OCI-LY1 (cell line): ENCODE measurements around the gene OLAH.

Experiments used
- H2AFZ ChIP-seq: fragments of 200-600 bp; sonication (generic), shearing (Covaris generic); 2 replicates; pipeline ENCODE4 v1.6.0; 2014; ENCODE audit warnings: antibody characterized with exemption, mild to moderate bottlenecking, low read length
- H3F3A ChIP-seq: fragments of 200-600 bp; sonication (generic), shearing (Covaris generic); 2 replicates; pipeline ENCODE4 v1.6.0; 2014; ENCODE audit warnings: mild to moderate bottlenecking, antibody characterized with exemption, low read length, moderate library complexity; ENCODE audit not compliant: insufficient read depth
- H3K27ac ChIP-seq: fragments of 200-600 bp; sonication (generic); 2 replicates; pipeline ENCODE4 v1.5.1; 2014; ENCODE audit warnings: low read length, mixed run types, mild to moderate bottlenecking, low read depth; ENCODE audit not compliant: poor library complexity, severe bottlenecking
- H3K27me3 ChIP-seq: fragments of 200-600 bp; sonication (generic); 2 replicates; pipeline ENCODE4 v1.6.0; 2014; ENCODE audit warnings: antibody characterized with exemption, mild to moderate bottlenecking, low read length, moderate library complexity; ENCODE audit not compliant: insufficient read depth
- H3K36me3 ChIP-seq: fragments of 200-600 bp; sonication (generic); 2 replicates; pipeline ENCODE4 v1.6.1; 2014; ENCODE audit warnings: mild to moderate bottlenecking, antibody characterized with exemption, low read length, moderate library complexity, mixed read lengths; ENCODE audit not compliant: insufficient read depth
- H3K4me1 ChIP-seq: fragments of 200-600 bp; sonication (generic); 2 replicates; pipeline ENCODE4 v1.5.1; 2014; ENCODE audit warnings: mild to moderate bottlenecking, low read length, moderate library complexity; ENCODE audit not compliant: insufficient read depth, severe bottlenecking
- H3K4me2 ChIP-seq: fragments of 200-600 bp; sonication (generic), shearing (Covaris generic); 2 replicates; pipeline ENCODE4 v1.6.1; 2014; ENCODE audit warnings: low read length
- H3K4me3 ChIP-seq: fragments of 200-600 bp; sonication (generic); 2 replicates; pipeline ENCODE4 v1.5.1; 2014; ENCODE audit warnings: low read length, low read depth, mild to moderate bottlenecking, mixed read lengths; ENCODE audit not compliant: poor library complexity, severe bottlenecking
- H3K79me2 ChIP-seq: fragments of 200-600 bp; shearing (Covaris generic); 2 replicates; pipeline ENCODE4 v1.6.1; 2016; ENCODE audit warnings: mixed run types, low read length, mixed read lengths; ENCODE audit not compliant: insufficient read depth
- H3K9ac ChIP-seq: fragments of 200-600 bp; sonication (generic), shearing (Covaris generic); 2 replicates; pipeline ENCODE4 v1.6.1; 2014; ENCODE audit warnings: mild to moderate bottlenecking, low read length, mixed read lengths
- H3K9me2 ChIP-seq: fragments of 200-600 bp; sonication (generic), shearing (Covaris generic); 2 replicates; pipeline ENCODE4 v1.6.1; 2014; ENCODE audit warnings: low read depth, mild to moderate bottlenecking, low read length, mixed read lengths
- H3K9me3 ChIP-seq: fragments of 200-600 bp; shearing (Covaris generic); 2 replicates; pipeline ENCODE4 v1.6.1; 2014; ENCODE audit warnings: low read length, mixed read lengths
- H4K20me1 ChIP-seq: fragments of 200-600 bp; sonication (generic), shearing (Covaris generic); 2 replicates; pipeline ENCODE4 v1.6.0; 2016; ENCODE audit warnings: mild to moderate bottlenecking, low read length; ENCODE audit not compliant: insufficient read depth
- EZH2 ChIP-seq: fragments of 200-600 bp; sonication (generic), shearing (Covaris generic); IDR thresholded peaks from 2 replicates; pipeline ENCODE4 v1.8.0; 2017; ENCODE audit warnings: borderline replicate concordance, mixed run types, mild to moderate bottlenecking, antibody characterized with exemption, low read length, moderate library complexity, mixed read lengths
- TF ChIP-seq, protein P1 (sequence below): fragments of 200-600 bp; sonication (generic), shearing (Covaris generic); IDR thresholded peaks from 2 replicates; pipeline ENCODE4 v1.5.1; 2017; ENCODE audit warnings: mild to moderate bottlenecking, antibody characterized with exemption, low read length, moderate library complexity, mixed read lengths

The OLAH gene

DNA sequence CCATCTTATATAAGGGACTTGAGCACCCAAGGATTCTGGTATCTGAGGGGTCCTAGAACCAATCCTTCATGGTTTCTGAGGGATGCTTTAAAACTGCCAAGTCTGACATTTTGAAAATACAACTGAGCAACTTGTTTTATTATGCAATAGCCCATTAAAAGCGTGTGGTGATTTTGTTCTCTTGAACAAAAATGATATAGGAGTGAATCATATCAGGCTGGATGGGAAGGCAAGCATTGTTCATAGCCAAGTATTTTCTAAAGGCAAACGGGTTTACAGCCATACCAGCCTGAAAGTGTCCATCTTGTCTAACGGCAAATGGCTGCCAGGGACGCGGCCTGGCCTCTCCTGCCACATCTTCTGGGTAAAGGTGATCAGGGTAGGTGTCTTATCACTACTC lies 76.8 kb downstream of the OLAH start:
- Histone ChIP-seq H2AFZ (no peak overlapping the region), H4K20me1 (no peaks in the 10 kb centered on the region), H3K4me3 (no peak overlapping the region), H3K36me3 (no peaks in the 10 kb centered on the region), H3K9me2 (no peaks in the 10 kb centered on the region), H3K27ac (no peak overlapping the region), H3K27me3 (no peaks in the 10 kb centered on the region), H3K4me2 (no peak overlapping the region), H3K9ac (no peak overlapping the region), H3F3A (no peaks in the 10 kb centered on the region), H3K4me1 (no peaks in the 10 kb centered on the region), H3K9me3 (no peaks in the 10 kb centered on the region), H3K79me2 (no peaks in the 10 kb centered on the region)
- TF ChIP-seq, protein P1, sequence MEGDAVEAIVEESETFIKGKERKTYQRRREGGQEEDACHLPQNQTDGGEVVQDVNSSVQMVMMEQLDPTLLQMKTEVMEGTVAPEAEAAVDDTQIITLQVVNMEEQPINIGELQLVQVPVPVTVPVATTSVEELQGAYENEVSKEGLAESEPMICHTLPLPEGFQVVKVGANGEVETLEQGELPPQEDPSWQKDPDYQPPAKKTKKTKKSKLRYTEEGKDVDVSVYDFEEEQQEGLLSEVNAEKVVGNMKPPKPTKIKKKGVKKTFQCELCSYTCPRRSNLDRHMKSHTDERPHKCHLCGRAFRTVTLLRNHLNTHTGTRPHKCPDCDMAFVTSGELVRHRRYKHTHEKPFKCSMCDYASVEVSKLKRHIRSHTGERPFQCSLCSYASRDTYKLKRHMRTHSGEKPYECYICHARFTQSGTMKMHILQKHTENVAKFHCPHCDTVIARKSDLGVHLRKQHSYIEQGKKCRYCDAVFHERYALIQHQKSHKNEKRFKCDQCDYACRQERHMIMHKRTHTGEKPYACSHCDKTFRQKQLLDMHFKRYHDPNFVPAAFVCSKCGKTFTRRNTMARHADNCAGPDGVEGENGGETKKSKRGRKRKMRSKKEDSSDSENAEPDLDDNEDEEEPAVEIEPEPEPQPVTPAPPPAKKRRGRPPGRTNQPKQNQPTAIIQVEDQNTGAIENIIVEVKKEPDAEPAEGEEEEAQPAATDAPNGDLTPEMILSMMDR, result no peak
- no peak for TF ChIP-seq EZH2

DNA sequence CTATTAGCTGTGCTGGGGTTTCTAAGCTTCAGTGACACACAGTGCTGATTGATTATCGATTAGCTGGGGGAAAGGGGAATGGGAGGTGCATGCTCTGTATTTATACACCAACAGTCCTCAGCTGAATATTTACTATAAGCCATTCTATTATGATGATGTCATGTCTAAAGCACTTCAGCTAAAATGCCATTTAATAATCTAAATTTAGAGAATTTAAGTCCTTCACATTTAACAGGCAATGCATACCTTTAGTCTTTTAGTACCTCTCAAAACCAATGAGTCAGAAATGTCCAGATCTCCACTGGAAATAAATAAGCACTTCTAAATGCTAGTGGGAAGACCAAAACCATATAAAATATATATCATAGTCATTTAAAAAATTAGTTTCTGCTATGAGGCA lies 78.0 kb downstream of the OLAH start:
- H3K27me3 ChIP-seq, result no peaks in the 10 kb centered on the region
- no peaks in the 10 kb centered on the region for H3K4me1 ChIP-seq
- no peak overlapping the region for H3K9ac ChIP-seq
- H3K9me3 ChIP-seq, result no peaks in the 10 kb centered on the region
- H3K9me2 ChIP-seq, result no peaks in the 10 kb centered on the region
- no peak overlapping the region for H3K4me2 ChIP-seq
- H3K4me3 ChIP-seq, result no peak overlapping the region
- H3K27ac ChIP-seq, result no peak overlapping the region
- H3K36me3 ChIP-seq, result no peaks in the 10 kb centered on the region
- no peak overlapping the region for H2AFZ ChIP-seq
- TF ChIP-seq EZH2, result no peak
- TF ChIP-seq, protein P1, result no peak
- H3K79me2 ChIP-seq, result no peaks in the 10 kb centered on the region
- H4K20me1 ChIP-seq, result no peaks in the 10 kb centered on the region
- H3F3A ChIP-seq, result no peaks in the 10 kb centered on the region

DNA sequence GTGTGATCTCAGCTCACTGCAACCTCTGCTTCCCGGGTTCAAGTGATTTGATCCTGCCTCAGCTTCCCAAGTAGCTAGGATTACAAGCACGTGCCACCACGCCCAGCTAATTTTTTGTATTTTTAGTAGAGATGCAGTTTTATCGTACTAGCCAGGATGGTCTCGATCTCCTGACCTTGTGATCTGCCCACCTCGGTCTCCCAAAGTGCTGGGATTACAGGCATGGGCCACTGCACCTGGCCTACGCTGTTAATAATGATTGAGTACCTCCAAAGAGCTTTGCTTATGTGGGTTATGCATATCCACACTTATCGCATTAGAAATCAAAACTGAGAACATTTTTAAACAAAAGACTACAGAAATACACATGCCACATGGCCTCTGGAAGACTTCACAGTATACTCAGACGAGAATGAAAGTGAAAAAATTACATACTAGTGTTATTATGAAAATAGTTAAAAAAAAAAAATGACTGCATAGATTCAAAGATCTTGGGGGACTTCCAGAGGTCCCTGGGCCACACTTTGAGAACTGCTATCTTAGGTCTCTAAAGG lies 78.8 kb downstream of the OLAH start:
- H3K4me2 ChIP-seq, result no peak overlapping the region
- H3K36me3 ChIP-seq, result no peaks in the 10 kb centered on the region
- H4K20me1 ChIP-seq, result no peaks in the 10 kb centered on the region
- H3K79me2 ChIP-seq, result no peaks in the 10 kb centered on the region
- H2AFZ ChIP-seq, result no peak overlapping the region
- H3K4me3 ChIP-seq, result no peak overlapping the region
- no peak overlapping the region for H3K27ac ChIP-seq
- H3K9me2 ChIP-seq, result no peaks in the 10 kb centered on the region
- H3F3A ChIP-seq, result no peaks in the 10 kb centered on the region
- no peaks in the 10 kb centered on the region for H3K4me1 ChIP-seq
- no peak overlapping the region for H3K9ac ChIP-seq
- no peak for TF ChIP-seq EZH2
- TF ChIP-seq, protein P1, result no peak
- H3K9me3 ChIP-seq, result no peaks in the 10 kb centered on the region
- no peaks in the 10 kb centered on the region for H3K27me3 ChIP-seq
